GM12801 (cell line): Measurements from ENCODE around the gene KIAA1328.

Experiments used
- CTCF ChIP-seq: IDR thresholded peaks from one replicate; pipeline ENCODE4 v1.5.1; 2011; ENCODE audit warnings: control low read depth; ENCODE audit not compliant: insufficient read length; ENCODE audit errors: extremely low read depth

The KIAA1328 gene

GRCh38 chr18:36813824-36814223, 15.1 kb upstream of the KIAA1328 start:
- TF ChIP-seq CTCF, result no peak

GRCh38 chr18:36814994-36815393, 13.9 kb upstream of the KIAA1328 start:
- no peak for TF ChIP-seq CTCF

DNA sequence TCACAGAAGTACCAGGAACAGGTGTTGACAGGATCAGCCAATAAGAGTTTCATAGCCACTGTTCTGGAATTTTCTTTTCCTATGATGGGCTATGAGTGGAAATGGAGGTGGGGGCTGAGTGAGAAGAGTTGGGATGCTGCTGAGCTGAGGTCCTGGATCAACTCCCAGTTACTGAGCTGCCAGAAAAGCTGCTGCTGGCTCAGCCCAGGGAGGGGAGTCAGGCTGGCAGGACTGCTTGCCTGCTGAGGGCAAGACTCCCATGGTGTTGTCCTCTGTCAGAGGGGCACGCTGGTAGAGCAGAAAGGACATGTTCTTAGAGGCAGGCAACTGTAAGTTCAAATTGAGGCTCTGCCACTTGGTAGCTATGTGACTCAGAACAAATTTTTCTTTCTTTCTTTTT, 11.9 kb upstream of the KIAA1328 start:
- no peak for TF ChIP-seq CTCF

DNA sequence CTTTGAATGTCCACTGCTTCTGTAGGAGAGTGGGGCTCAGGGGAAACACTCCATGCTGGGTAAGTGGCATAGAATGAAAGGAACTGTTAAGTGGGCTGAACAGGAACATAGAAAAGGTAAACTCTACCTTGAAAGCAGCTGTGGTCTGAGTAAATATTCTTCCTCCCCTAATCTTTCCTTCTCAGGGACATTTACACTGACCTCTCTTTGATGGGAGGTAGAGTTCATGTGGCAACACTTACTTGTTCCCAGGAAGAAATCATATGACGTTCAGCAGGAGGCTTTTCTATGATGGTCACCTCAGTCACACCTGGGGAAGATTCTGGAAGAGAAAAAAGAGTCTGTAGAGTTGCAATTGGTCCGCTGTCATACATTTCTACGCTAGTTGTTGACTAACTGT, 10.3 kb upstream of the KIAA1328 start:
- TF ChIP-seq CTCF, result no peak

DNA sequence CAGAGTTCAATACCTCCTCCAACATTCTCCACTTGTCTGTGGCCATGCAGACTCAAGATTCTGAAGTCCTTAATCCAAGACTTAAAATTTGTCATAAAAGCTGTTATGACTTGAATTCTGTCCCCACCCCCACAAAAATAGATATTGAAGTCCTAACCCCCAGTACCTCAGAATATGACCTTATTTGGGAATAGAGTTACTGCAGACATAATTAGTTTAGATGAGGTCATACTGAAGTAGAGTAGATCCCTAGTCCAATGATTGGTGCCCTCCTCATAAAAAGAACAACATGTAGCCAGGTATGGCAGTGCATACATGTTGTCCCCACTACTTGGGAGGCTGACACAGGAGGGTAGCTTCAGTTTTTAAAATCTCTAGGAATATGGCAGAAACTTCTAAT, 9.3 kb upstream of the KIAA1328 start:
- TF ChIP-seq CTCF, result no peak

DNA sequence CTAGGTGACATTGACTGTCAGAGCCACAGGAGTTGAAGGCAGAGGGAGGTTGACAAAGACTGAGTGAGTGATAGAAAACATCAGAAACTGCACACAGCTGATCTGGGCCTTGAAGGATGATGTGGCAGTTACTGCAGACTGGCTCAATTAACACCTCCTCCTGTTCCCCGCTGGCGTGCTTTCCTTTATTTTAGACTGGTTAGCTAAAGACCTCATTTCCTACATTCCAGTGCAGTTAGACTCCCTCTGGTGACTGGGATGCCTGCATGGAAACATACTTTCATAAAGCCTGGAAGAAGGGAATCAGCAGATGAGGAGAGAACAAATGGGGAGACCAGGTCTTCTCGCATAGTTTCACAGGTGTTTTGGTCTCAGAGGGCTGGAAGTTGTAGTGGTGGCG, 7.2 kb upstream of the KIAA1328 start:
- TF ChIP-seq CTCF, result no peak

GRCh38 chr18:36825526-36825925, 3.4 kb upstream of the KIAA1328 start:
- no peak for TF ChIP-seq CTCF

GRCh38 chr18:36826556-36826955, 2.4 kb upstream of the KIAA1328 start:
- TF ChIP-seq CTCF, result no peak
